Activated B cell treated with CpG ODN at 0.5 μM for 24 hours (primary cell): ENCODE results near the gene GADL1. TPM values are rescaled to one million over a fixed set of nuclear protein-coding genes. Genes with fewer than 3 reads are reported as not detected.

Experiments
- ATAC-seq: fragments of 200-7000 bp; cut with Tn5 transposase; one replicate; pipeline ENCODE4 v1.10.0; 2021; ENCODE audit warnings: low read depth, mild to moderate bottlenecking, moderate library complexity
- CTCF ChIA-PET: fragments of 350-600 bp; sonication (Branson Sonifier 250); formaldehyde crosslinking; loops from one replicate; lab custom pipeline; 2021; ENCODE audit warnings: antibody characterized with exemption; lab: Charles Lee
- POLR2A ChIA-PET: fragments of 350-600 bp; sonication (Branson Sonifier 250); formaldehyde crosslinking; loops from one replicate; lab custom pipeline; 2021; ENCODE audit warnings: antibody characterized with exemption; lab: Charles Lee
- DNase-seq: peaks from one replicate; pipeline ENCODE4 v3.0.0; 2022
- H3K27ac Mint-ChIP-seq: one replicate; pipeline ENCODE4 v1.8.0; 2020; ENCODE audit warnings: mixed read lengths
- H3K27me3 Mint-ChIP-seq: one replicate; pipeline ENCODE4 v1.8.0; 2021; ENCODE audit warnings: mixed read lengths
- H3K36me3 Mint-ChIP-seq: one replicate; pipeline ENCODE4 v1.8.0; 2021; ENCODE audit warnings: low read depth, mixed read lengths
- H3K4me1 Mint-ChIP-seq: one replicate; pipeline ENCODE4 v1.8.0; 2021; ENCODE audit warnings: mixed read lengths
- H3K4me3 Mint-ChIP-seq: one replicate; pipeline ENCODE4 v1.8.0; 2020; ENCODE audit warnings: mild to moderate bottlenecking, mixed read lengths
- H3K9me3 Mint-ChIP-seq: one replicate; pipeline ENCODE4 v1.8.0; 2020; ENCODE audit warnings: mixed read lengths
- intact Hi-C: fragments of 100-400 bp; cut with micrococcal nuclease; formaldehyde crosslinking; loops from one replicate; pipeline ENCODE4 v1.15.1; 2024
- total RNA-seq: library from RNA; stranded (reverse); gene quantifications from 2 replicates; pipeline ENCODE4 v1.2.3, GENCODE V29; 2022
- TF ChIP-seq, protein P1 (sequence below): fragments of 200-600 bp; IDR thresholded peaks from one replicate; pipeline ENCODE4 v1.8.0; 2022; ENCODE audit warnings: antibody characterized with exemption, mild to moderate bottlenecking

Gene GADL1
- total RNA-seq, 1 donor from 2014 or later, result not detected

- peaks cover 5% of the 10 kb centered on the region for H3K27me3 Mint-ChIP-seq
- POLR2A ChIA-PET, result no interaction called here
- CTCF ChIA-PET, result no interaction called here
- intact Hi-C loops, result no loop called here
- ATAC-seq, result no peak
- DNase-seq, result no peak
- no peak overlapping the region for H3K4me3 Mint-ChIP-seq
- no peaks in the 10 kb centered on the region for H3K9me3 Mint-ChIP-seq
- TF ChIP-seq, protein P1, sequence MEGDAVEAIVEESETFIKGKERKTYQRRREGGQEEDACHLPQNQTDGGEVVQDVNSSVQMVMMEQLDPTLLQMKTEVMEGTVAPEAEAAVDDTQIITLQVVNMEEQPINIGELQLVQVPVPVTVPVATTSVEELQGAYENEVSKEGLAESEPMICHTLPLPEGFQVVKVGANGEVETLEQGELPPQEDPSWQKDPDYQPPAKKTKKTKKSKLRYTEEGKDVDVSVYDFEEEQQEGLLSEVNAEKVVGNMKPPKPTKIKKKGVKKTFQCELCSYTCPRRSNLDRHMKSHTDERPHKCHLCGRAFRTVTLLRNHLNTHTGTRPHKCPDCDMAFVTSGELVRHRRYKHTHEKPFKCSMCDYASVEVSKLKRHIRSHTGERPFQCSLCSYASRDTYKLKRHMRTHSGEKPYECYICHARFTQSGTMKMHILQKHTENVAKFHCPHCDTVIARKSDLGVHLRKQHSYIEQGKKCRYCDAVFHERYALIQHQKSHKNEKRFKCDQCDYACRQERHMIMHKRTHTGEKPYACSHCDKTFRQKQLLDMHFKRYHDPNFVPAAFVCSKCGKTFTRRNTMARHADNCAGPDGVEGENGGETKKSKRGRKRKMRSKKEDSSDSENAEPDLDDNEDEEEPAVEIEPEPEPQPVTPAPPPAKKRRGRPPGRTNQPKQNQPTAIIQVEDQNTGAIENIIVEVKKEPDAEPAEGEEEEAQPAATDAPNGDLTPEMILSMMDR, result no peak
- H3K36me3 Mint-ChIP-seq, result no peaks in the 10 kb centered on the region
- H3K4me1 Mint-ChIP-seq, result no peaks in the 10 kb centered on the region
- H3K27ac Mint-ChIP-seq, result no peak overlapping the region
These were observed 164.9 kb downstream of the GADL1 start for GRCh38 chr3:30729512-30729911.

DNA sequence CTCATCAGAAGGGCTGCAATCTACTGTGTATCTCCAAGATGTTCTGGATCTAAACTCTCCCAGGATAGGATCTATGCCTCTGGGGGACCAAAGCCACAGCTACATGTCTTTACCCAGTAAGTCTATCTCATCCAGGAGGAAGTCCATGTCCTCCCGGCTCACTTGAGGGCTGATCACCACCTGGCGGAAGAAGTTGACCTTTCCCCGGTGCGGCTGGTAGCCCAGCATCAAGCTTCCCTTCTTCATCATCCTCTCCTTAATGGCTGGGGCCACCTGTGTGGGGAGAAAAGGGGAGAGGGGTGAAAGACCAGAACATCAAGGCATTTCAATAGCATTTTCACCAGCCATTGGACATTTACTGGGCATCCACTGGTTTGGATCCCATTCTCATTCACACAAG, 166.3 kb downstream of the GADL1 start:
- H3K4me3 Mint-ChIP-seq, result no peak overlapping the region
- intact Hi-C loops, result no loop called here
- ChIA-PET POLR2A (no interaction called here), CTCF (no interaction called here)
- H3K27ac Mint-ChIP-seq, result no peak overlapping the region
- no peaks in the 10 kb centered on the region for H3K9me3 Mint-ChIP-seq
- TF ChIP-seq, protein P1, result no peak
- no peaks in the 10 kb centered on the region for H3K4me1 Mint-ChIP-seq
- ATAC-seq (no peak), DNase-seq (no peak)
- H3K27me3 Mint-ChIP-seq, result peaks cover 3% of the 10 kb centered on the region
- no peaks in the 10 kb centered on the region for H3K36me3 Mint-ChIP-seq

- CTCF ChIA-PET, result no interaction called here
These were observed 169.6 kb downstream of the GADL1 start for GRCh38 chr3:30724863-30725262.

GRCh38 chr3:30723211-30723610, 171.2 kb downstream of the GADL1 start:
- DNase-seq (no peak), ATAC-seq (no peak)
- no peak overlapping the region for H3K27ac Mint-ChIP-seq
- CTCF ChIA-PET, result interaction anchor here (1.2 kb wide), 1 partner anchor 29 kb away, joined by 5 read pairs; no protein-coding TSS in a partner anchor
- peaks cover 8% of the 10 kb centered on the region for H3K27me3 Mint-ChIP-seq
- no peaks in the 10 kb centered on the region for H3K36me3 Mint-ChIP-seq
- POLR2A ChIA-PET, result no interaction called here
- H3K9me3 Mint-ChIP-seq, result no peaks in the 10 kb centered on the region
- TF ChIP-seq, protein P1, result no peak
- intact Hi-C loops, result no loop called here
- no peak overlapping the region for H3K4me3 Mint-ChIP-seq
- H3K4me1 Mint-ChIP-seq, result peaks cover 12% of the 10 kb centered on the region

More at GRCh38 chr3:30724863-30725262, 169.6 kb downstream of the GADL1 start:
- no peaks in the 10 kb centered on the region for H3K36me3 Mint-ChIP-seq
- no peaks in the 10 kb centered on the region for H3K9me3 Mint-ChIP-seq
- no peaks in the 10 kb centered on the region for H3K4me1 Mint-ChIP-seq
- ATAC-seq (no peak), DNase-seq (no peak)
- intact Hi-C loops, result no loop called here
- no peak overlapping the region for H3K4me3 Mint-ChIP-seq
- POLR2A ChIA-PET, result no interaction called here
- TF ChIP-seq, protein P1, result no peak
- H3K27me3 Mint-ChIP-seq, result peaks cover 2% of the 10 kb centered on the region
- H3K27ac Mint-ChIP-seq, result no peak overlapping the region

GRCh38 chr3:30721314-30721634, 173.2 kb downstream of the GADL1 start:
- intact Hi-C loops, result no loop called here
- DNase-seq (no peak), ATAC-seq (no peak)
- ChIA-PET CTCF (no interaction called here), POLR2A (no interaction called here)
- H3K27me3 Mint-ChIP-seq, result peaks cover 8% of the 10 kb centered on the region
- H3K4me3 Mint-ChIP-seq, result no peak overlapping the region
- H3K9me3 Mint-ChIP-seq, result no peaks in the 10 kb centered on the region
- H3K27ac Mint-ChIP-seq, result no peak overlapping the region
- TF ChIP-seq, protein P1, result no peak
- peaks cover 12% of the 10 kb centered on the region for H3K4me1 Mint-ChIP-seq
- no peaks in the 10 kb centered on the region for H3K36me3 Mint-ChIP-seq
